ENCODE data around the gene LSAMP. TPM values are rescaled to one million over a fixed set of nuclear protein-coding genes. Genes with fewer than 3 reads are reported as not detected.

Gene LSAMP
- total RNA-seq, 1 experiment from 2014 or later = 0.90 TPM

DNA sequence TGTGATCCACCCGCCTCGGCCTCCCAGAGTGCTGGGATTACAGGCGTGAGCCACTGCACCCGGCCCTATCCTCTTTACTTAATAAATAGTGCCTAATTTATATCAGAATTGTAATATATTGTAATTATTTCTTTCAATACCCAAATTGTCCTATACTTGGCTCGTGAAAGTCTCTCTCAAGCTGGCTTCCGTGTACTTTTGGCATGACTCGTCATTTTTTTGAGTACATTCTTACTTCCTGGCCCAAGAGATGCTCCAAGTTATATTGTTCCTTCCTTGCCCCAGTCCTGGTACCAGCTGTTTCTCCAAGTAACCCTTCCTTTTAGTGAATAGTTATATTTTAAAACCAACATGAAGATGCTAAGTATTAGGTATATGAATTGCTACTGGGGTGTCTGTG lies 366.7 kb downstream of the LSAMP start:
- TF ChIP-seq, protein P1, sequence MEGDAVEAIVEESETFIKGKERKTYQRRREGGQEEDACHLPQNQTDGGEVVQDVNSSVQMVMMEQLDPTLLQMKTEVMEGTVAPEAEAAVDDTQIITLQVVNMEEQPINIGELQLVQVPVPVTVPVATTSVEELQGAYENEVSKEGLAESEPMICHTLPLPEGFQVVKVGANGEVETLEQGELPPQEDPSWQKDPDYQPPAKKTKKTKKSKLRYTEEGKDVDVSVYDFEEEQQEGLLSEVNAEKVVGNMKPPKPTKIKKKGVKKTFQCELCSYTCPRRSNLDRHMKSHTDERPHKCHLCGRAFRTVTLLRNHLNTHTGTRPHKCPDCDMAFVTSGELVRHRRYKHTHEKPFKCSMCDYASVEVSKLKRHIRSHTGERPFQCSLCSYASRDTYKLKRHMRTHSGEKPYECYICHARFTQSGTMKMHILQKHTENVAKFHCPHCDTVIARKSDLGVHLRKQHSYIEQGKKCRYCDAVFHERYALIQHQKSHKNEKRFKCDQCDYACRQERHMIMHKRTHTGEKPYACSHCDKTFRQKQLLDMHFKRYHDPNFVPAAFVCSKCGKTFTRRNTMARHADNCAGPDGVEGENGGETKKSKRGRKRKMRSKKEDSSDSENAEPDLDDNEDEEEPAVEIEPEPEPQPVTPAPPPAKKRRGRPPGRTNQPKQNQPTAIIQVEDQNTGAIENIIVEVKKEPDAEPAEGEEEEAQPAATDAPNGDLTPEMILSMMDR (conservative IDR thresholded peaks at IDR 0.05) = no peak
- no peak overlapping the region for H3T11ph ChIP-seq (ENCODE audit: low read length)
- no peak overlapping the region for H2AFZ ChIP-seq (ENCODE audit: low read length)
- no peaks in the 10 kb centered on the region for H3K9me3 ChIP-seq (ENCODE audit: control insufficient read depth, low read depth, low read length)
- no peaks in the 10 kb centered on the region for H3K27me3 ChIP-seq (ENCODE audit: insufficient read depth, low read length)
- H3K4me3 Mint-ChIP-seq = no peak overlapping the region
- no peaks in the 10 kb centered on the region for H3K23me2 ChIP-seq (ENCODE audit: insufficient read length, low read depth, low read length, poor library complexity, severe bottlenecking)
- no peak overlapping the region for H2BK20ac ChIP-seq (ENCODE audit: low read depth, low read length, poor library complexity, severe bottlenecking)
- H3K27ac Mint-ChIP-seq = no peak overlapping the region
- H2BK5ac ChIP-seq (ENCODE audit: insufficient read length, low read length) = no peak overlapping the region
- no peak overlapping the region for H2AK5ac ChIP-seq (ENCODE audit: insufficient read length, low read length)
- H3K4me2 ChIP-seq (ENCODE audit: insufficient read depth, insufficient read length, low read length) = no peak overlapping the region
- H3K56ac ChIP-seq (ENCODE audit: insufficient read length, low read depth, low read length) = no peak overlapping the region
- H3K23ac ChIP-seq (ENCODE audit: insufficient read length, low read depth, low read length) = no peak overlapping the region
- peaks cover 0 to 4% of the 10 kb centered on the region in 2 experiments; a peak in 2 of 4 replicates for H3K4me1 Mint-ChIP-seq
- no peak overlapping the region for H4K91ac ChIP-seq (ENCODE audit: insufficient read length, low read depth, low read length)
- H3K18ac ChIP-seq (ENCODE audit: insufficient read length, low read depth, low read length) = no peak overlapping the region
- H3K4me1 ChIP-seq (ENCODE audit: insufficient read depth, low read length) = no peaks in the 10 kb centered on the region
- no peak overlapping the region for H4K5ac ChIP-seq (ENCODE audit: insufficient read length, low read depth, low read length)
- no peaks in the 10 kb centered on the region for H3K79me2 ChIP-seq (ENCODE audit: insufficient read depth, low read length)
- H3K9ac ChIP-seq (ENCODE audit: extremely low read depth, insufficient read length, low read length) = no peak overlapping the region
- H2BK15ac ChIP-seq (ENCODE audit: low read depth, low read length) = no peak overlapping the region
- H3K27me3 Mint-ChIP-seq (ENCODE audit: low read depth) = no peaks in the 10 kb centered on the region; the same call in 1 of the 2 replicates
- H2BK12ac ChIP-seq (ENCODE audit: insufficient read length, low read depth, low read length) = no peak overlapping the region
- H4K20me1 ChIP-seq (ENCODE audit: control insufficient read depth, insufficient read depth, insufficient read length) = no peaks in the 10 kb centered on the region
- no CpG with 5 or more reads among the region's 7 CpGs for WGBS (ENCODE audit: extremely low coverage, insufficient read length, low lambda C conversion rate)
- H3K14ac ChIP-seq (ENCODE audit: insufficient read depth, low read length) = no peak overlapping the region
- H3K4ac ChIP-seq (ENCODE audit: low read depth, low read length) = no peak overlapping the region
- no peaks in the 10 kb centered on the region for H3K36me3 Mint-ChIP-seq (ENCODE audit: insufficient read depth in 1 of 3, low read depth in 3 of 3)
- no peak overlapping the region for H4K8ac ChIP-seq (replicated peaks; ENCODE audit: insufficient read length, low read depth, low read length)
- no peak for DNase-seq
- H3K27ac ChIP-seq (ENCODE audit: insufficient read length, low read depth, low read length) = no peak overlapping the region
- H2BK120ac ChIP-seq (ENCODE audit: low read depth, low read length, poor library complexity, severe bottlenecking) = no peak overlapping the region
- no peaks in the 10 kb centered on the region for H3K9me3 Mint-ChIP-seq
- no peaks in the 10 kb centered on the region for H3K79me1 ChIP-seq (ENCODE audit: insufficient read depth, low read depth, low read length, poor library complexity, severe bottlenecking)
